Endothelial cell of umbilical vein (primary cell): Measurements from ENCODE around the gene TRIM47.

Experiments used
- CTCF ChIP-seq, 2 donors: IDR thresholded peaks; 1 replicate in 1 of 2; 2 replicates in 1 of 2; pipeline ENCODE4 v1.5.1; 2011; ENCODE audit warnings: low read length in 2 of 2, mild to moderate bottlenecking in 2 of 2, moderate library complexity in 2 of 2, control low read depth in 1 of 2, inconsistent platforms in 1 of 2, low read depth in 1 of 2; ENCODE audit not compliant: insufficient read depth in 1 of 2; ENCODE audit errors: extremely low read depth in 1 of 2
- MAX ChIP-seq: IDR thresholded peaks from 2 replicates; pipeline ENCODE4 v1.6.1; 2011; ENCODE audit not compliant: insufficient read depth, insufficient read length

GRCh38 chr17:75825748-75826370, 52.5 kb downstream of the TRIM47 start:
- TF ChIP-seq CTCF (IDR thresholded peaks at IDR 0.05; ENCODE audit: extremely low read depth in 1 of 2, insufficient read depth in 1 of 2, low read depth in 1 of 2, low read length in 2 of 2) (no peak), MAX (no peak)
